ENCODE data around the gene FOXO1.

Gene FOXO1

DNA sequence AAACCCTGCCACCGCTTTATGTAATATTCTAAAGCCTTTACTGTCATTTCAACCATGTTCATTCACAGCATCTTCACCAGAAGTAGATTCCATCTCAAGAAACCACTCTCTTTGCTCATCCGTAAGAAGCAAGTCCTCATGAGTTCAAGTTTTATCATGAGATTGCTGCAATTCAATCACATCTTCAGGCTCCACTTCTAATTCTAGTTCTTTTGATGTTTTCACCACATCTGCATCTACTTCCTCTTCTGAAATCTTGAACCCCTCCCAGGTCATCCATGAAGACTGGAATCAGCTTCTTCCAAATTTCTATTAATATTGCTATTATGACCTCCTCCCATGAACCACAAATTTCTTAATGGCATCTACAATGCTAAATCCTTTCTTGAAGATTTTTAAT, 83.9 kb downstream of the FOXO1 start:
- H3K4me1 ChIP-seq (ENCODE audit: control insufficient read depth, insufficient read depth, low read length), result peaks cover 23% of the 10 kb centered on the region
- H3K4me3 ChIP-seq (ENCODE audit: low read depth, low read length), result no peak overlapping the region
- no peak overlapping the region for H3K9ac ChIP-seq (ENCODE audit: low read depth, low read length)
- peaks cover 6% of the 10 kb centered on the region for H3K9me3 ChIP-seq (ENCODE audit: control insufficient read depth, insufficient read depth, low read length)
- no peaks in the 10 kb centered on the region for H3K36me3 ChIP-seq (ENCODE audit: control insufficient read depth, insufficient read depth, low read length)
- H3K27me3 ChIP-seq (ENCODE audit: control insufficient read depth, insufficient read depth, low read length), result no peaks in the 10 kb centered on the region

DNA sequence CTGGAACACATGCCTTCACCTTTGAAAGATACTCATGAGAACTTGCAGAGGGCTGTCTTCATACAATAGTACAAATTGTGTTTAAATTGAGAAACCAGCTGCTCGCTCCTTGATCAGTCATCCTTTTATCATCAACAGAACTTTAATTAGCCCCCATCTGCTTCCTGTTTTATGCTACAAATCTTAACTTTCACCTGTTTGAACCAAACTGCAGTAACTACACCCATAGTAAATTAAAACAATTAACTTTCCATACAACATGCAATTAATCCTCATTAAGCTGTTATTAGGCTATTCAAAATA, 85.2 kb downstream of the FOXO1 start:
- H3K27me3 ChIP-seq (ENCODE audit: control insufficient read depth, insufficient read depth, low read length), result no peaks in the 10 kb centered on the region
- no peak overlapping the region for H3K4me3 ChIP-seq (ENCODE audit: low read depth, low read length)
- peaks cover 6% of the 10 kb centered on the region for H3K9me3 ChIP-seq (ENCODE audit: control insufficient read depth, insufficient read depth, low read length)
- H3K4me1 ChIP-seq (ENCODE audit: control insufficient read depth, insufficient read depth, low read length), result peaks cover 15% of the 10 kb centered on the region
- no peak overlapping the region for H3K9ac ChIP-seq (ENCODE audit: low read depth, low read length)
- no peaks in the 10 kb centered on the region for H3K36me3 ChIP-seq (ENCODE audit: control insufficient read depth, insufficient read depth, low read length)

DNA sequence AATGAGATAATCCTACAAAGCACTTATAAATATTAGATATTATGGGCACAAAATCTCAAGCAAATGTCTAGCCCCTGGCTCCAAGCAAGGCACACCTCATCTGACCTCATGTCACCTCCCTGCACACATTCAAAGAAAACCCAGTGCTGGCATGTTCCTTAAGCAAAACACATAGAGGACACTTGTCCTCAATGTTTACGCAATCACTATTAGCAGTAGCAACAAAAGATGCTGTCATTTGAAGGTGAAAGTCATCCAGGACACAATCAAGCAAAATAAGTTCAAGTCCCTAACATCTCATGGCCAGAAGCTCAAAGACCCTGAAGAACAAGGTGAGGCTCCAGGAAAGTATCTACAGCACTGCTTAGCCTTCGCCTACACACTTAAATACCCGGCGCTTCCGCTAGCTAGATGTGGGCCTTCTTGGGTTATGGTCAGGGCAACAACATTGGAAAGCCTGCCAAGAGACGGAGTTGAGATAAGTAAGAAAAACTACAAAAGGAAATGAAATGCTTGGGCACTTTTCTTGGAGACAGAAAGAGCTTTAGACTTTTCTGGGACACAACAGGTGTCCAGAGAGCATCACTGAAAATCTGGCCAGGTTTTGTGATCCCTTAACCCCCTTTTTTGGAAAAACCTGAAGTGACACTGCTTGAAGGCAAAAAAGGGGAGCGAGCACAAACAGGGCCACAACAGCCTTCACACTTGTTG, 85.7 kb downstream of the FOXO1 start:
- H3K4me1 ChIP-seq (ENCODE audit: control insufficient read depth, insufficient read depth, low read length), result peaks cover 11% of the 10 kb centered on the region
- H3K4me3 ChIP-seq (ENCODE audit: low read depth, low read length), result no peak overlapping the region
- H3K9me3 ChIP-seq (ENCODE audit: control insufficient read depth, insufficient read depth, low read length), result peaks cover 6% of the 10 kb centered on the region
- H3K9ac ChIP-seq (ENCODE audit: low read depth, low read length), result no peak overlapping the region
- H3K36me3 ChIP-seq (ENCODE audit: control insufficient read depth, insufficient read depth, low read length), result no peaks in the 10 kb centered on the region
- H3K27me3 ChIP-seq (ENCODE audit: control insufficient read depth, insufficient read depth, low read length), result no peaks in the 10 kb centered on the region

DNA sequence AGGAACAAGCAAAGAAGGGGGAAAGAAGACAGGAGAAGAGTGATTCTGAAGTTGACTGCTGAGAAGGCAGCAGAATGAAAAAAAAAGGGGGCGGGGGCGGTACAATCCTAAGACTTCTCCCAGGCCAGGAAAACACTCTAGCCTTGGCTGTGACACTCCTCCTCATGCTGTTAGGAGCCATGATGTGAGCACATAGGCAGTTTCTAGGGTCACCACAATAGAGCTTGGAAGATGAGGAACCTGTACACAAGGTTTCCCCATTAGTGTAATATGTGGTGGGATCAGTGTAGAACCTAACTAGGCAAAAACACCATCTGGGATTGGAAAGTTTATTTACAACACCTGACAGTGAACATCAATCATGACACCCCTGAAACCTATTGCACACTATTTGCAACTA, 86.9 kb downstream of the FOXO1 start:
- Histone ChIP-seq H3K9me3 (ENCODE audit: control insufficient read depth, insufficient read depth, low read length) (peaks cover 6% of the 10 kb centered on the region), H3K27me3 (ENCODE audit: control insufficient read depth, insufficient read depth, low read length) (no peaks in the 10 kb centered on the region), H3K9ac (ENCODE audit: low read depth, low read length) (no peak overlapping the region), H3K36me3 (ENCODE audit: control insufficient read depth, insufficient read depth, low read length) (no peaks in the 10 kb centered on the region), H3K4me3 (ENCODE audit: low read depth, low read length) (no peak overlapping the region), H3K4me1 (ENCODE audit: control insufficient read depth, insufficient read depth, low read length) (peaks cover 6% of the 10 kb centered on the region)

DNA sequence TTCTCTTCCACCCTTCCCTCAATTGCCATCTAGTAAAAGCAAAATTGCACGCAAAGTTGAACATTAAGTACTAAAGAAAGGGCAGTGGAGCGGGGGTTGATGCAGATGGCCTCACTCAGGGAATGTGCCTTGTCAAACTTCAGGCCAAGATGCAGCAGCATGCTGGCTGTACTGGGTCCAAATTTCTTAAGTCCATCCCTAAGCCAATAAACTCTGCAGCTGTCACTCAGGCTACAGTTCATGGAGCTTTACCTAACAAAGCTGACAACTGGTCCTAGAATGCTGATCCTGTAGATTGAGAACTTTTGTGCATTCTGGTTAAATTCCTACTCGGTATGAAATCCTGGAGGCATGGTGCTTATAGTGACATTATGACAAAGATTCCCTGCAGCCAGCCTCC, 88.4 kb downstream of the FOXO1 start:
- Histone ChIP-seq H3K9ac (ENCODE audit: low read depth, low read length) (no peak overlapping the region), H3K27me3 (ENCODE audit: control insufficient read depth, insufficient read depth, low read length) (no peaks in the 10 kb centered on the region)

DNA sequence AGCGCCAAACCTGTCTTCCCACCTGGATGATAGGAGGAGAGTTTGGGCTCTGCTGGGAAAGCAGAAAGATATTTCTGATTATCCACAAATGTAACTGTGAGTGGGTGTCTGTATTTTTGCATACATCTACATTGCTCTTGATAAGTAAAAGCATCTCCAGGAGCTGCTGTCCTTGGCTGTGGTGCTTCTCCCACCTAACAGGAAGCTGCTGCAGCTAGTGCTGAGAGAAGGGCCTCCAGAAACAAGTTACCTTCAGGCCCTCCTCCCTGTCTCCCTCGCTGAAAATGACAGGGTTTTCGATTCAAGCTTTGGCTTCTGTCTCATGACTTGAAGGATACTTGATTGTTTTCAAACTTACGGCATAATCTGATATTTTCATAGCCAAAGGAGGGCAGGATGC, 90.1 kb downstream of the FOXO1 start:
- Histone ChIP-seq H3K9ac (ENCODE audit: low read depth, low read length) (no peak overlapping the region), H3K36me3 (ENCODE audit: control insufficient read depth, insufficient read depth, low read length) (no peaks in the 10 kb centered on the region), H3K4me3 (ENCODE audit: low read depth, low read length) (no peak overlapping the region)

More for the DNA sequence above, 88.4 kb downstream of the FOXO1 start:
- H3K4me3 ChIP-seq (ENCODE audit: low read depth, low read length), result no peak overlapping the region
- H3K4me1 ChIP-seq (ENCODE audit: control insufficient read depth, insufficient read depth, low read length), result peaks cover 8% of the 10 kb centered on the region
- H3K9me3 ChIP-seq (ENCODE audit: control insufficient read depth, insufficient read depth, low read length), result peaks cover 1% of the 10 kb centered on the region
- H3K36me3 ChIP-seq (ENCODE audit: control insufficient read depth, insufficient read depth, low read length), result no peaks in the 10 kb centered on the region

DNA sequence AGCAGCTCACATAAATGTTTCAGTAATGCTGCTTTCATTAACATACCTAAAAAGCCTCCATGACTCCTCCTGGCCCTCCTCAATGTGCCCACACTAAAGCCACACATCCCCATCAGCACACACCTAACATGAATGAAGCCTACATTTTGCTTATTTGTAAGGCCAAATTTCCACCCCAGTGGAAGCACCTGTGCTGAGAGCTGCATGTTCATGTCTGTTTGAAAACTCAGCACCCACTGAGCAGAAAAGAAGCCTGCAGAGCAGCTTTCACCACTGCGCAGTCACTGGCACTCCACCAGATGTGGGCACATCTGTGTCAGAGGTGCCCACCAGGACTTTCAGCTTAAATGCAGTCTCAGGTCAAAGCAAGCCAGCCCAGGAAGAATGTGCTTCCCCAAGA, 93.5 kb downstream of the FOXO1 start:
- Histone ChIP-seq H3K9me3 (ENCODE audit: control insufficient read depth, insufficient read depth, low read length) (no peaks in the 10 kb centered on the region), H3K4me1 (ENCODE audit: control insufficient read depth, insufficient read depth, low read length) (peaks cover 33% of the 10 kb centered on the region), H3K27me3 (ENCODE audit: control insufficient read depth, insufficient read depth, low read length) (no peaks in the 10 kb centered on the region), H3K9ac (ENCODE audit: low read depth, low read length) (no peak overlapping the region), H3K4me3 (ENCODE audit: low read depth, low read length) (no peak overlapping the region), H3K36me3 (ENCODE audit: control insufficient read depth, insufficient read depth, low read length) (no peaks in the 10 kb centered on the region)

More for the DNA sequence above, 90.1 kb downstream of the FOXO1 start:
- H3K9me3 ChIP-seq (ENCODE audit: control insufficient read depth, insufficient read depth, low read length), result no peaks in the 10 kb centered on the region
- peaks cover 15% of the 10 kb centered on the region for H3K4me1 ChIP-seq (ENCODE audit: control insufficient read depth, insufficient read depth, low read length)
- no peaks in the 10 kb centered on the region for H3K27me3 ChIP-seq (ENCODE audit: control insufficient read depth, insufficient read depth, low read length)

DNA sequence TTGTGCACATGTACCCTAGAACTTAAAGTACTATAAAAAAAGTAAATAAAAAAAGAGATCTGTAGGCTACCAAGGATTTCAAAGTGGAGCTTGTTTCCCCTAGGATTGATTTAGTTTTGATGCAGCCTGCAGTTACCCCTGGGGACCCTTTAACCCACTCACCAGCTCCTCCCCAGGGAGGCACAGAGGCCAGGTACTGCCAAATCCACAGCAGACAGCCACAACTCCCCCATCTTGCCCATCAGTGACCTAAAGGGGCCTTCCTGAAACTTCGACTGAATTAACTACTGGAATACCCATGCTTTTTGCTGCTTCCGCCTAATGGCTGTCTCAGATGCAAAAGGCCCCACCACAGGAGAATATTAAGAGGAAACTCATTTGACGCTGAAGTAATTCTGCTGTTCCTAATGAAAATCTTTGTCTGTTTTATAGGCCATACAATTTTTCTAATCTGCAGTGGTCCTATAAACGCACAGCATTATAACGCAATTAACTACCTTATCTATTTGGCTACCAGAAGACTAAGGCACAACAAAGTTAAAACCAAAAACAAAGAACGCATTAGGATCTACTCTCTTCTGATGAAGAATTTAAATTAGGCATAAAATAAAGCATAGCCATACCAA, 95.0 kb downstream of the FOXO1 start:
- Histone ChIP-seq H3K9ac (ENCODE audit: low read depth, low read length) (no peak overlapping the region), H3K4me3 (ENCODE audit: low read depth, low read length) (no peak overlapping the region), H3K27me3 (ENCODE audit: control insufficient read depth, insufficient read depth, low read length) (no peaks in the 10 kb centered on the region), H3K9me3 (ENCODE audit: control insufficient read depth, insufficient read depth, low read length) (no peaks in the 10 kb centered on the region), H3K4me1 (ENCODE audit: control insufficient read depth, insufficient read depth, low read length) (peaks cover 30% of the 10 kb centered on the region), H3K36me3 (ENCODE audit: control insufficient read depth, insufficient read depth, low read length) (no peaks in the 10 kb centered on the region)

DNA sequence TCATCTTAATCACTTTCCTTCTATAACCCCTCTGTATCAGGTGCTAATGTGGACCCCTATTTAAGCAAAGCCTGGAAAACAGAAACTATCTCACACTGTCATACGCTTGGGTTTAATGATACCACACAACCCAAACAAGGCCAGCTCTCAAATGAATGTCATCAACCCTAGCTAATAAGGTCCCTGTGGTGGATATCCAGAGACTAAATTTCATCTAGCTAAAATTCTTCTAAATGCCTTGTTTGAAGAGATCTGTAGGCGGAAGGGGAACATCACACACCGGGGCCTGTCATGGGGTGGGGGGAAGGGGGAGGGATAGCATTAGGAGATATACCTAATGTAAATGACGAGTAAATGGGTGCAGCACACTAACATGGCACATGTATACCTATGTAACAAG, 95.5 kb downstream of the FOXO1 start:
- Histone ChIP-seq H3K9ac (ENCODE audit: low read depth, low read length) (no peak overlapping the region), H3K4me1 (ENCODE audit: control insufficient read depth, insufficient read depth, low read length) (peaks cover 28% of the 10 kb centered on the region), H3K9me3 (ENCODE audit: control insufficient read depth, insufficient read depth, low read length) (no peaks in the 10 kb centered on the region), H3K27me3 (ENCODE audit: control insufficient read depth, insufficient read depth, low read length) (no peaks in the 10 kb centered on the region), H3K36me3 (ENCODE audit: control insufficient read depth, insufficient read depth, low read length) (no peaks in the 10 kb centered on the region), H3K4me3 (ENCODE audit: low read depth, low read length) (no peak overlapping the region)

DNA sequence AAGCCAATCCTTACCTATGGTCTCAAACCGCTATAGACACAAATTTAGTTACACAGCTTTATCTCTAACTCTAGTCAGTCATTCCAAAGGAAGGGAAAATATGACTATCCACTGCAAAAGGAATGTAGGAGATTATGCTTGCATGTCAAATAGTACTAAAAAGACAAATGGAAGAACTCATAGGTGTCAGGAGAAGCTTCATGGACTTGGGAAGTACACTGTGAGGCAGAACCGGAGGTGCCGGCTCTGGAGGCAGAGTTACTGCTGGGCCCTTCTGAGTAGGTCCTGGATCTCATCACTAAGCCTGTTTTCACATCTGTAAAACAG, 97.5 kb downstream of the FOXO1 start:
- H3K9ac ChIP-seq (ENCODE audit: low read depth, low read length), result no peak overlapping the region
- peaks cover 42% of the 10 kb centered on the region for H3K4me1 ChIP-seq (ENCODE audit: control insufficient read depth, insufficient read depth, low read length)
- H3K27me3 ChIP-seq (ENCODE audit: control insufficient read depth, insufficient read depth, low read length), result no peaks in the 10 kb centered on the region
- H3K4me3 ChIP-seq (ENCODE audit: low read depth, low read length), result no peak overlapping the region
- H3K36me3 ChIP-seq (ENCODE audit: control insufficient read depth, insufficient read depth, low read length), result no peaks in the 10 kb centered on the region
- H3K9me3 ChIP-seq (ENCODE audit: control insufficient read depth, insufficient read depth, low read length), result no peaks in the 10 kb centered on the region

DNA sequence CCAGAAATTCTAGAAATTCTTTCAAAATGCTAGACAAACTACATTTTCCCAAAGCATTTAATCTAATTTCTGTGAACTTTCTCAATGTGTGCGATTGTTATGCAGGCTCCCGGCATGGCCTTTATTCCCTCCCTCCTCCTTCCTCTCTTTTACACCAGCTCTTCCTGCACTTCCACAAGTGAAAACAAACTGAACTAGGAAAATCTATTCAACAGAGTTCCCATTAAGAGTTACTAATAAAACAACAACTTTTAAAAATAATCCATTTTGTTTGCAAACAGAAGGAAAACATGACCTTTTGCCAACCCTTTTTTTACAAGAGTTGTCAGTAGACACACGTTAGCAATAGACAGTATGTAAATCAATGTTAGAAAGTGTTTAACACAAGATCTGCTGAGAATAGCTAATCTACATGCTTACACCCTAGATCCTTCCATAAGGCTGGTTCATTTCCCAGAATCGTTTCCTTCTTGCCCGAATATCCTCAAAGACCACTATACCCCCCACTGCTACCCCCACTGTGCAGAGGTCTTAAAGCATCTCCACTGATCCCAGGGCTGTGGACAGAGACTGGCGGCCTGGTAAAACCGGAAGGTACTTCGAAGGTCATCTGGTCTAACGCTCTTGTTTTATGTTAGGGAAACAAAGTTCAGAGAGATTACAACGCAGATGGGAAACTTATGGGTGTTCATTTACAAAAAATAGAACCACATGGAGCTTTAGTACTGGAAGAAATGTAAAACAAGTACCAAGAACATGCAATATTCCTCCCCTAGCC, 98.0 kb downstream of the FOXO1 start:
- Histone ChIP-seq H3K27me3 (ENCODE audit: control insufficient read depth, insufficient read depth, low read length) (no peaks in the 10 kb centered on the region), H3K36me3 (ENCODE audit: control insufficient read depth, insufficient read depth, low read length) (no peaks in the 10 kb centered on the region), H3K9me3 (ENCODE audit: control insufficient read depth, insufficient read depth, low read length) (no peaks in the 10 kb centered on the region), H3K9ac (ENCODE audit: low read depth, low read length) (no peak overlapping the region), H3K4me3 (ENCODE audit: low read depth, low read length) (no peak overlapping the region), H3K4me1 (ENCODE audit: control insufficient read depth, insufficient read depth, low read length) (peaks cover 47% of the 10 kb centered on the region)

DNA sequence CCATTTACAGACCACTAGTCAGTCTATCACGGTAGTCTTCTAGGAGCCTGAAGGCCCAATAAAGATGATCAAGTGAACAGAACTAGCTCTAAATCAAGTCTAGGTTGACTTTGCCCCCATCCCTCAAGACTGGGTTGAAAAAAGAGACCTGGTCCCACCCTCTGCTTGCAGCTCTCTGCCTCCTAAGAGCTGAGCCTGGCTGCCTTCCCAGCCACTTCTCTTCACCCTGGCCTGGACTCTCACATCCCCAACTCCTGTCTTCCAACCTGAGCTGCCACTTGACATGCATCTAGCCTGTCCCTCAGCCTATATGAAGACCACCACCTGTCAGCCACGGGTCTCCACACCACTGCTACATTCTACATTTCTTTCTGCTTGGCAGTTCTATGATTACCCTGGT, 99.6 kb downstream of the FOXO1 start:
- Histone ChIP-seq H3K9me3 (ENCODE audit: control insufficient read depth, insufficient read depth, low read length) (no peaks in the 10 kb centered on the region), H3K9ac (ENCODE audit: low read depth, low read length) (no peak overlapping the region), H3K4me1 (ENCODE audit: control insufficient read depth, insufficient read depth, low read length) (peaks cover 42% of the 10 kb centered on the region), H3K4me3 (ENCODE audit: low read depth, low read length) (no peak overlapping the region), H3K27me3 (ENCODE audit: control insufficient read depth, insufficient read depth, low read length) (no peaks in the 10 kb centered on the region), H3K36me3 (ENCODE audit: control insufficient read depth, insufficient read depth, low read length) (no peaks in the 10 kb centered on the region)

Measured in iPS-15b (cell line).